ENCODE results near the gene HCFC1R1. TPM values are rescaled to one million over a fixed set of nuclear protein-coding genes. Genes with fewer than 3 reads are reported as not detected.
A peak's percentile ranks its signal among the peaks of the same experiment; 100 is the strongest.

Gene HCFC1R1
- total and polyA plus RNA-seq, 4 donors, result 10.9 to 138 (median 45.7) TPM

GRCh38 chr16:3010510-3010909 lies 13.2 kb downstream of the HCFC1R1 start:
- H3K27me3 ChIP-seq (ENCODE audit: control insufficient read depth in 3 of 3, insufficient read depth in 3 of 3, low read length in 2 of 3), result peaks cover 0 to 43% (median 26%) of the 10 kb centered on the region in 3 donors
- peaks cover 0 to 43% (median 4%) of the 10 kb centered on the region in 5 donors for H3K4me1 ChIP-seq (ENCODE audit: control insufficient read depth in 5 of 5, insufficient read depth in 5 of 5, low read length in 5 of 5)
- WGBS, 2 donors, result 88 to 94% methylated on average over 8 of the region's 8 CpGs
- H3K9ac ChIP-seq (ENCODE audit: insufficient read depth in 1 of 2, low read length in 2 of 2), result no peak overlapping the region
- H3K36me3 ChIP-seq (ENCODE audit: control insufficient read depth in 4 of 4, insufficient read depth in 4 of 4, low read length in 4 of 4), result no peaks in the 10 kb centered on the region
- H3K27ac ChIP-seq (ENCODE audit: low read depth in 1 of 2, low read length in 1 of 2), result peak overlapping the region in 1 of 2 donors; percentile 49
- H3K4me3 ChIP-seq, result no peak overlapping the region
- no peak for TF ChIP-seq CTCF (IDR thresholded peaks at IDR 0.05; ENCODE audit: control extremely low read depth, extremely low read depth)
- no peak for ATAC-seq (ENCODE audit: insufficient read depth, low FRiP score)
- peaks cover 0 to 2% (median 0%) of the 10 kb centered on the region in 4 donors for H3K9me3 ChIP-seq (ENCODE audit: control insufficient read depth in 4 of 4, insufficient read depth in 3 of 4, low read length in 3 of 4)
- no peak for DNase-seq

GRCh38 chr16:3009568-3010390 lies 14.0 kb downstream of the HCFC1R1 start:
- H3K4me3 ChIP-seq, result no peak overlapping the region
- ATAC-seq (ENCODE audit: insufficient read depth, low FRiP score) (peak; percentile 52), DNase-seq (peak; percentile 81 to 90 (median 90))
- H3K27me3 ChIP-seq (ENCODE audit: control insufficient read depth in 3 of 3, insufficient read depth in 3 of 3, low read length in 2 of 3), result peaks cover 0 to 46% (median 26%) of the 10 kb centered on the region in 3 donors
- peak overlapping the region in 1 of 2 donors; percentile 78 for H3K27ac ChIP-seq (ENCODE audit: low read depth in 1 of 2, low read length in 1 of 2)
- no peaks in the 10 kb centered on the region for H3K36me3 ChIP-seq (ENCODE audit: control insufficient read depth in 4 of 4, insufficient read depth in 4 of 4, low read length in 4 of 4)
- peaks cover 0 to 42% (median 2%) of the 10 kb centered on the region in 5 donors for H3K4me1 ChIP-seq (ENCODE audit: control insufficient read depth in 5 of 5, insufficient read depth in 5 of 5, low read length in 5 of 5)
- H3K9me3 ChIP-seq (ENCODE audit: control insufficient read depth in 4 of 4, insufficient read depth in 3 of 4, low read length in 3 of 4), result peaks cover 0 to 2% (median 0%) of the 10 kb centered on the region in 4 donors
- 47 to 69% methylated on average over 21 of the region's 21 CpGs for WGBS, 2 donors
- no peak overlapping the region for H3K9ac ChIP-seq (ENCODE audit: insufficient read depth in 1 of 2, low read length in 2 of 2)
- TF ChIP-seq CTCF (IDR thresholded peaks at IDR 0.05; ENCODE audit: control extremely low read depth, extremely low read depth), result no peak

DNA sequence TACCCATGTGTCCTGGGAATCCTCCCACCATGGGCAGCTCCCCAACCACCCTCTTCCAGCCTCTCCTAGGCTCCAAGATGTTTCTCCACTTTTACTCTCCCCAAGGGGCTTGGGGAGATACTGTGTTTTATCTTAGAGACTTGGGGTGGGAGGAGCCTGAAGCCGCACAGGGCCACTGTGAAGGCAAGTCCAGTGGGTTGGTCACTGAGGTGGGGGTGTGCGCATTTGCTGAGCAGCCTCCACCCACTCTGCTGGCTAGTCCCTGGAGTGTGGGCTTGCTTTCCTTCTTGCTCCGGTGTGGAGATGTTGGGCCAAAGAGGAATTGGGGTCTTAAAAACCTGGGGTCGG lies 15.1 kb downstream of the HCFC1R1 start:
- 62 to 66% methylated on average over 4 of the region's 4 CpGs for WGBS, 2 donors
- Histone ChIP-seq H3K4me1 (ENCODE audit: control insufficient read depth in 5 of 5, insufficient read depth in 5 of 5, low read length in 5 of 5) (peaks cover 0 to 33% (median 2%) of the 10 kb centered on the region in 5 donors), H3K27me3 (ENCODE audit: control insufficient read depth in 3 of 3, insufficient read depth in 3 of 3, low read length in 2 of 3) (peaks cover 0 to 43% (median 26%) of the 10 kb centered on the region in 3 donors), H3K9ac (ENCODE audit: insufficient read depth in 1 of 2, low read length in 2 of 2) (no peak overlapping the region), H3K36me3 (ENCODE audit: control insufficient read depth in 4 of 4, insufficient read depth in 4 of 4, low read length in 4 of 4) (no peaks in the 10 kb centered on the region), H3K9me3 (ENCODE audit: control insufficient read depth in 4 of 4, insufficient read depth in 3 of 4, low read length in 3 of 4) (peaks cover 0 to 2% (median 0%) of the 10 kb centered on the region in 4 donors), H3K4me3 (no peak overlapping the region), H3K27ac (ENCODE audit: low read depth in 1 of 2, low read length in 1 of 2) (peak overlapping the region in 1 of 2 donors; percentile 65)
- DNase-seq (peak in 1 of 3 donors; percentile 48), ATAC-seq (ENCODE audit: insufficient read depth, low FRiP score) (no peak)
- no peak for TF ChIP-seq CTCF (IDR thresholded peaks at IDR 0.05; ENCODE audit: control extremely low read depth, extremely low read depth)
